Thyroid gland (tissue), 4 donors: ENCODE data around the gene PDLIM3.

Experiments used
- CTCF ChIP-seq, 6 experiments: fragments of 200-600 bp in 3 of 6; fragments of 450-650 bp in 3 of 6; sonication (generic) in 3 of 6; IDR thresholded peaks; one replicate each; pipeline ENCODE4 v1.5.1; 2016 to 2019; ENCODE audit warnings: antibody characterized with exemption in 6 of 6, mild to moderate bottlenecking in 2 of 6, inconsistent platforms in 1 of 6, moderate library complexity in 1 of 6
- POLR2A ChIP-seq, 2 donors: fragments of 450-650 bp; IDR thresholded peaks; one replicate each; pipeline ENCODE4 v1.6.1; 2017; ENCODE audit warnings: antibody characterized with exemption in 2 of 2, mild to moderate bottlenecking in 2 of 2, moderate library complexity in 1 of 2

DNA sequence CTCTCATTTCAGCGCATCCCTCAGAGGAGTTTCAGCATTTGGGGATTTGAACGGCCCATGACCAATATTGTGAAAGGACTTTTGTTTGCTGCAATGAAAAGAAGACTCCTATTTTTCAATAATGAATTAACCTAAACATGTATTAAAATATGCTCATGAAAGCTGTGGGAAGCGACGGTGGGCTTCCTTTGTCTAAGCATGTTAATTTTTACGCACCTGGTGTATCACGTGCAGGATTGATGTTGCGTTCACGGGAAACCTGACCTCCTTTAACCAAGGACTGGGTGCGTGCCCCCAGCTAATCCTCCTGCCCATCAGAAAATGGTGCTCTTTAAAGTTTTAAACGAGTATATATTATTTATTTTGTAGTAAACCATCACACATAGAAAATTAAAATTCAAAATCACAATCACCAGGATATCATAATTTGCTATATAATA is 63.2 kb downstream of the PDLIM3 start:
- TF ChIP-seq CTCF (IDR thresholded peaks at IDR 0.05) (no peak), POLR2A (IDR thresholded peaks at IDR 0.05) (no peak)
